Activated T-helper 2 cell treated with anti-CD3 and anti-CD28 coated beads, Interferon-gamma antibody, Interleukin-2, Interleukin-4, amounts not matched to agents 10 μg/mL and 5 μg/mL and 100 μg/mL, durations not matched to agents 14 hours and 24 hours and 36 hours (primary cell): ENCODE measurements around the gene RPGRIP1L. TPM values are rescaled to one million over a fixed set of nuclear protein-coding genes. Genes with fewer than 3 reads are reported as not detected.

Experiments used
- DNase-seq: peaks from one replicate; pipeline ENCODE4 v3.0.0; 2021; ENCODE audit warnings: low spot score
- H3K27ac Mint-ChIP-seq: one replicate; pipeline ENCODE4 v1.8.0; 2021; ENCODE audit warnings: mixed read lengths
- H3K27me3 Mint-ChIP-seq: one replicate; pipeline ENCODE4 v1.8.0; 2021; ENCODE audit warnings: low read depth, mixed read lengths
- H3K36me3 Mint-ChIP-seq: one replicate; pipeline ENCODE4 v1.8.0; 2021; ENCODE audit warnings: low read depth, mixed read lengths
- H3K4me1 Mint-ChIP-seq: one replicate; pipeline ENCODE4 v1.8.0; 2021; ENCODE audit warnings: low read depth, mixed read lengths
- H3K4me3 Mint-ChIP-seq: one replicate; pipeline ENCODE4 v1.8.0; 2021; ENCODE audit warnings: low read depth, mild to moderate bottlenecking, moderate library complexity, mixed read lengths
- H3K9me3 Mint-ChIP-seq: one replicate; pipeline ENCODE4 v1.8.0; 2021; ENCODE audit warnings: mixed read lengths
- intact Hi-C: fragments of 100-400 bp; cut with micrococcal nuclease; formaldehyde crosslinking; loops from one replicate; pipeline ENCODE4 v1.15.1; 2023
- total RNA-seq: library from RNA; stranded (reverse); gene quantifications from 2 replicates; pipeline ENCODE4 v1.2.3, GENCODE V29; 2022

The RPGRIP1L gene
- total RNA-seq, 1 donor from 2014 or later, result 9.6 TPM

- intact Hi-C loops, result no loop called here
- Mint-ChIP-seq H3K4me3 (no peak overlapping the region), H3K4me1 (peaks cover 1% of the 10 kb centered on the region), H3K36me3 (peaks cover 2% of the 10 kb centered on the region), H3K27me3 (no peaks in the 10 kb centered on the region), H3K27ac (no peak overlapping the region), H3K9me3 (no peaks in the 10 kb centered on the region)
- DNase-seq, result no peak
These were observed 31.2 kb downstream of the RPGRIP1L start for GRCh38 chr16:53672461-53672860.

GRCh38 chr16:53668869-53669268 is 34.8 kb downstream of the RPGRIP1L start:
- no peak for DNase-seq
- intact Hi-C loops, result no loop called here
- Mint-ChIP-seq H3K4me1 (peaks cover 16% of the 10 kb centered on the region), H3K27me3 (no peaks in the 10 kb centered on the region), H3K9me3 (no peaks in the 10 kb centered on the region), H3K27ac (no peak overlapping the region), H3K4me3 (no peak overlapping the region), H3K36me3 (peaks cover 2% of the 10 kb centered on the region)

- H3K9me3 Mint-ChIP-seq, result no peaks in the 10 kb centered on the region
These were observed 36.8 kb downstream of the RPGRIP1L start for GRCh38 chr16:53666786-53667415.

GRCh38 chr16:53664724-53665345 is 38.8 kb downstream of the RPGRIP1L start:
- no peak overlapping the region for H3K4me3 Mint-ChIP-seq
- H3K27me3 Mint-ChIP-seq, result no peaks in the 10 kb centered on the region
- no peaks in the 10 kb centered on the region for H3K36me3 Mint-ChIP-seq
- no peak for DNase-seq
- no peaks in the 10 kb centered on the region for H3K9me3 Mint-ChIP-seq
- peaks cover 22% of the 10 kb centered on the region for H3K4me1 Mint-ChIP-seq
- no peak overlapping the region for H3K27ac Mint-ChIP-seq
- intact Hi-C loops, result loop anchor here (1.0 kb wide), 2 partner anchors 80 to 207 kb away; no protein-coding TSS in a partner anchor

More at GRCh38 chr16:53666786-53667415, 36.8 kb downstream of the RPGRIP1L start:
- Mint-ChIP-seq H3K36me3 (peaks cover 2% of the 10 kb centered on the region), H3K27me3 (no peaks in the 10 kb centered on the region), H3K27ac (no peak overlapping the region), H3K4me1 (peaks cover 22% of the 10 kb centered on the region), H3K4me3 (no peak overlapping the region)
- intact Hi-C loops, result no loop called here
- DNase-seq, result no peak

- H3K27ac Mint-ChIP-seq, result no peak overlapping the region
- intact Hi-C loops, result no loop called here
These were observed 41.6 kb downstream of the RPGRIP1L start for GRCh38 chr16:53662072-53662471.

GRCh38 chr16:53654946-53655345 is 48.7 kb downstream of the RPGRIP1L start:
- H3K4me1 Mint-ChIP-seq, result no peaks in the 10 kb centered on the region

More at GRCh38 chr16:53662072-53662471, 41.6 kb downstream of the RPGRIP1L start:
- Mint-ChIP-seq H3K27me3 (no peaks in the 10 kb centered on the region), H3K4me3 (no peak overlapping the region), H3K36me3 (no peaks in the 10 kb centered on the region), H3K4me1 (peaks cover 22% of the 10 kb centered on the region), H3K9me3 (no peaks in the 10 kb centered on the region)
- DNase-seq, result no peak

GRCh38 chr16:53651357-53651756 is 52.3 kb downstream of the RPGRIP1L start:
- H3K27ac Mint-ChIP-seq, result no peak overlapping the region
- no peaks in the 10 kb centered on the region for H3K9me3 Mint-ChIP-seq
- DNase-seq, result no peak
- no peak overlapping the region for H3K4me3 Mint-ChIP-seq
- no peaks in the 10 kb centered on the region for H3K4me1 Mint-ChIP-seq
- H3K27me3 Mint-ChIP-seq, result no peaks in the 10 kb centered on the region
- H3K36me3 Mint-ChIP-seq, result peaks cover 10% of the 10 kb centered on the region
- intact Hi-C loops, result no loop called here

More at GRCh38 chr16:53654946-53655345, 48.7 kb downstream of the RPGRIP1L start:
- Mint-ChIP-seq H3K27me3 (no peaks in the 10 kb centered on the region), H3K27ac (no peak overlapping the region), H3K9me3 (no peaks in the 10 kb centered on the region), H3K36me3 (peaks cover 11% of the 10 kb centered on the region), H3K4me3 (no peak overlapping the region)
- no peak for DNase-seq
- intact Hi-C loops, result no loop called here

- intact Hi-C loops, result no loop called here
- H3K9me3 Mint-ChIP-seq, result peaks cover 14% of the 10 kb centered on the region
- H3K36me3 Mint-ChIP-seq, result peaks cover 15% of the 10 kb centered on the region
- no peaks in the 10 kb centered on the region for H3K4me1 Mint-ChIP-seq
- DNase-seq, result no peak
- no peaks in the 10 kb centered on the region for H3K27me3 Mint-ChIP-seq
- H3K4me3 Mint-ChIP-seq, result no peak overlapping the region
- H3K27ac Mint-ChIP-seq, result no peak overlapping the region
These were observed 57.2 kb downstream of the RPGRIP1L start for GRCh38 chr16:53646506-53646905.

- Mint-ChIP-seq H3K27ac (no peak overlapping the region), H3K4me1 (no peaks in the 10 kb centered on the region), H3K4me3 (no peak overlapping the region), H3K27me3 (no peaks in the 10 kb centered on the region), H3K36me3 (peaks cover 19% of the 10 kb centered on the region), H3K9me3 (peaks cover 14% of the 10 kb centered on the region)
- intact Hi-C loops, result no loop called here
- no peak for DNase-seq
These were observed 60.2 kb downstream of the RPGRIP1L start for GRCh38 chr16:53643474-53643873.

- Mint-ChIP-seq H3K4me1 (no peaks in the 10 kb centered on the region), H3K4me3 (no peak overlapping the region), H3K27me3 (no peaks in the 10 kb centered on the region), H3K27ac (no peak overlapping the region), H3K9me3 (peaks cover 14% of the 10 kb centered on the region), H3K36me3 (peaks cover 19% of the 10 kb centered on the region)
- intact Hi-C loops, result no loop called here
- no peak for DNase-seq
These were observed 61.6 kb downstream of the RPGRIP1L start for GRCh38 chr16:53642094-53642493.

GRCh38 chr16:53636978-53637377 is 66.7 kb downstream of the RPGRIP1L start:
- no peak overlapping the region for H3K27ac Mint-ChIP-seq
- no peak overlapping the region for H3K4me3 Mint-ChIP-seq
- H3K36me3 Mint-ChIP-seq, result peaks cover 4% of the 10 kb centered on the region
- H3K9me3 Mint-ChIP-seq, result no peaks in the 10 kb centered on the region
- intact Hi-C loops, result no loop called here
- DNase-seq, result no peak
- H3K4me1 Mint-ChIP-seq, result no peaks in the 10 kb centered on the region
- H3K27me3 Mint-ChIP-seq, result no peaks in the 10 kb centered on the region

GRCh38 chr16:53632526-53632925 is 71.1 kb downstream of the RPGRIP1L start:
- H3K4me1 Mint-ChIP-seq, result no peaks in the 10 kb centered on the region
- H3K27ac Mint-ChIP-seq, result no peak overlapping the region

GRCh38 chr16:53631236-53632025 is 72.2 kb downstream of the RPGRIP1L start:
- no peak overlapping the region for H3K27ac Mint-ChIP-seq
- H3K9me3 Mint-ChIP-seq, result no peaks in the 10 kb centered on the region
- H3K4me3 Mint-ChIP-seq, result no peak overlapping the region
- H3K4me1 Mint-ChIP-seq, result no peaks in the 10 kb centered on the region
- no peaks in the 10 kb centered on the region for H3K36me3 Mint-ChIP-seq
- intact Hi-C loops, result no loop called here
- H3K27me3 Mint-ChIP-seq, result no peaks in the 10 kb centered on the region
- no peak for DNase-seq

More at GRCh38 chr16:53632526-53632925, 71.1 kb downstream of the RPGRIP1L start:
- H3K9me3 Mint-ChIP-seq, result no peaks in the 10 kb centered on the region
- intact Hi-C loops, result no loop called here
- H3K27me3 Mint-ChIP-seq, result no peaks in the 10 kb centered on the region
- no peak overlapping the region for H3K4me3 Mint-ChIP-seq
- H3K36me3 Mint-ChIP-seq, result no peaks in the 10 kb centered on the region
- no peak for DNase-seq
